Panc1 (cell line): ENCODE results near the gene IL18RAP.

Experiments
- POLR2AphosphoS5 ChIP-seq: IDR thresholded peaks from 2 replicates; pipeline ENCODE4 v1.6.1; 2012; ENCODE audit warnings: mild to moderate bottlenecking, low read depth, low read length, moderate library complexity
- SIN3A ChIP-seq: IDR thresholded peaks from 2 replicates; pipeline ENCODE4 v1.6.1; 2012; ENCODE audit warnings: low read depth, mild to moderate bottlenecking, low read length, moderate library complexity, borderline replicate concordance; ENCODE audit not compliant: insufficient read depth
- TCF7L2 ChIP-seq: IDR thresholded peaks from 2 replicates; pipeline ENCODE4 v1.6.1; 2011; ENCODE audit warnings: mild to moderate bottlenecking, low read depth, low read length, inconsistent platforms
- TF ChIP-seq, protein P1 (sequence below): fragments of 450-650 bp; IDR thresholded peaks from 2 replicates; pipeline ENCODE4 v1.5.1; 2017; ENCODE audit warnings: mild to moderate bottlenecking

DNA sequence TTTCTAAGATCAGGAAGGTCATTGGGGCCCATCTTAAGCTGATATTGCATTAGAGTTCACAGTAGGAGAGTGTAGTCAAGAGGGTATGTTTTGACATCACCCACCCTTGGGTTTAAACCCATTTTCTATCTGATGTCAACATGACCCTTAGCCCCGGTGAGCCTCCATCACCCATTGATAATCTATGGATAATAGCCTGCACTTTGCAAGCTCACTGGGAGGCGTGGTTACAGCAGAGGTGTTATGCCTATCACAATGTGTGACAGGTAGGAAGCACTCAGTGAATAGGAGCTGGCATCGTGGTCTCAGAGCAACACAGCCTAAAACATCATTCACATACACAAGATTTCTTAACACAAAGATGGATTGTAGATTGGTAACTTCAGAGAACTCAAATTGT is 21.3 kb downstream of the IL18RAP start:
- TF ChIP-seq, protein P1, sequence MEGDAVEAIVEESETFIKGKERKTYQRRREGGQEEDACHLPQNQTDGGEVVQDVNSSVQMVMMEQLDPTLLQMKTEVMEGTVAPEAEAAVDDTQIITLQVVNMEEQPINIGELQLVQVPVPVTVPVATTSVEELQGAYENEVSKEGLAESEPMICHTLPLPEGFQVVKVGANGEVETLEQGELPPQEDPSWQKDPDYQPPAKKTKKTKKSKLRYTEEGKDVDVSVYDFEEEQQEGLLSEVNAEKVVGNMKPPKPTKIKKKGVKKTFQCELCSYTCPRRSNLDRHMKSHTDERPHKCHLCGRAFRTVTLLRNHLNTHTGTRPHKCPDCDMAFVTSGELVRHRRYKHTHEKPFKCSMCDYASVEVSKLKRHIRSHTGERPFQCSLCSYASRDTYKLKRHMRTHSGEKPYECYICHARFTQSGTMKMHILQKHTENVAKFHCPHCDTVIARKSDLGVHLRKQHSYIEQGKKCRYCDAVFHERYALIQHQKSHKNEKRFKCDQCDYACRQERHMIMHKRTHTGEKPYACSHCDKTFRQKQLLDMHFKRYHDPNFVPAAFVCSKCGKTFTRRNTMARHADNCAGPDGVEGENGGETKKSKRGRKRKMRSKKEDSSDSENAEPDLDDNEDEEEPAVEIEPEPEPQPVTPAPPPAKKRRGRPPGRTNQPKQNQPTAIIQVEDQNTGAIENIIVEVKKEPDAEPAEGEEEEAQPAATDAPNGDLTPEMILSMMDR: no peak
- no peak for TF ChIP-seq SIN3A
- TF ChIP-seq POLR2AphosphoS5: no peak
- no peak for TF ChIP-seq TCF7L2
